ENCODE measurements around the gene WAS.
A peak's percentile ranks its signal among the peaks of the same experiment; 100 is the strongest.

The WAS gene

DNA sequence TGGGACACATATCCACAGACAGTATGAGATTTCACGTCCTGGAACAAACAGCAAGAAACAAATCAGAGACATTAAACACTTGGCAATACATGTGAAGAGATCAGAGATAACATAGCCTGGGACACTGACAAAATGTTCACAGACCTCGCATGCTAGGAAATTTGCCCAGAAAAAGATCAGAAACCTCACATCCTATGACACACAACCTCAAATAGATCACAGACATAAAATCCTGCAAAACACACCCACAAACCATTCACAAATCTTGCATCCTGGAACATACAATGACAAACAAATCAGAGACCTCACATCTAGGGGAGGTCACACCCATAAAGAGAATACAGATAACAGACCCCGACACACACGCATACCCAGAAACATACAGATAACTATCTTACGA, 31.0 kb downstream of the WAS start:
- no peak for DNase-seq

DNA sequence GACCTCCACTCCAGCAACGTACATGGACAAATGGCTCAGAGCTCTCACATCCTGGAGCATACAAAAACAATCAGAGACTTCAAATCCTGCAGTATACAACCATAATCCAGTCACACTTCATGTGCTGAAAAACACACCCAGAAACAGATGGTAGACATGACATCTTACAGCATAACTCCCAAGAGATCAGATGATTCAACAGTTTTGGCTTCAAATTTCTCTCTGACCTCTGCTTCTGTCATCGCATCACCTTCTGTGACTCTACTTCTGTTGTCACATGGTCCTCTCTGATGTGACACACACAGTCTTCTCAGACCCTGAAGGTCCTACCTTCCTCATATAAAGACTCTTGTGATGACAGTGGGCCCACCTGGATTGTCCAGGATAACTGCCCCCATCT, 31.5 kb downstream of the WAS start:
- DNase-seq: no peak

DNA sequence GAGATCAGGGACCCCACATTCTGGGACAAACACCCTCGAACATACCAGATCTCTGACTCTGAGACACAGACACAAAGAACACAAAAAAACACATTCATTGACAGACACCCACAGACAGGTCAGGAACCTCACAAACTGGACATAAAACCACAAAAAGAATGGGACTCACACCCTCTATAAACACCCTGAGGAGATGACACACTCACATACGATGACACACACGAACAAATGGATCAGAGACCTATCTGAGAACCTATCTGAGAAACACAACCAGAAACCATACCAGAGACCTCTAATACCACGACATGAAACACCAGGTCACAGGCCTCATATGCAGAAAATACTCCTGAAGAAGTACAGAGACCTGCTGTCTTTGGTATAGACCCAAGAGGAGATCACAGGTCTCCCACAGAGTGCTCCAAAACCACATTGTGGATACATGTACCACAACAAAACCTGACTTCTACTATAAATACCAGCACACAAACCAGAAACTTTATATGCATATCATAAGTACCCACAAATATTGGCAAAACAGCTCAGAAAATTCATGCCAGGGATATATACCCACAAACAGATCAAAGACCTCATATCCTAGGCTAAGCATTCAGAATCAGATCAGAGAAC, 32.4 kb downstream of the WAS start:
- DNase-seq: no peak

DNA sequence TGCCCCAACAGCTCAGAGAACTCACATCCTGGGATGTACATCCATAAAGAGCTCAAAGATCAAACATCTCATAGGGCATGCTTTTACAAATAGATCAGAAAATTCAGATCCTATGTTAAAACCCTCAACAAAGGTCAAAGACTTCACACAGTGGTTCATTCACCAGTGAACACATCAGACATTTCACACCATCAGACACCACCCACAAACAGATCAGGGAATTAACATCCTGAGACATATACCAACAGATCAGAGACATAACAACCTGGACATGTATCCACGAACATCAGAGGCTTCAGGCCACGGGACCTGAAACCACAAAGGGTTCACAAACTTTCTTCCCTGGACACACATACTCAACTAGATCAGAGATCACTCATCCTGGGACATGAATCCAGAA, 36.4 kb downstream of the WAS start:
- no peak for DNase-seq

DNA sequence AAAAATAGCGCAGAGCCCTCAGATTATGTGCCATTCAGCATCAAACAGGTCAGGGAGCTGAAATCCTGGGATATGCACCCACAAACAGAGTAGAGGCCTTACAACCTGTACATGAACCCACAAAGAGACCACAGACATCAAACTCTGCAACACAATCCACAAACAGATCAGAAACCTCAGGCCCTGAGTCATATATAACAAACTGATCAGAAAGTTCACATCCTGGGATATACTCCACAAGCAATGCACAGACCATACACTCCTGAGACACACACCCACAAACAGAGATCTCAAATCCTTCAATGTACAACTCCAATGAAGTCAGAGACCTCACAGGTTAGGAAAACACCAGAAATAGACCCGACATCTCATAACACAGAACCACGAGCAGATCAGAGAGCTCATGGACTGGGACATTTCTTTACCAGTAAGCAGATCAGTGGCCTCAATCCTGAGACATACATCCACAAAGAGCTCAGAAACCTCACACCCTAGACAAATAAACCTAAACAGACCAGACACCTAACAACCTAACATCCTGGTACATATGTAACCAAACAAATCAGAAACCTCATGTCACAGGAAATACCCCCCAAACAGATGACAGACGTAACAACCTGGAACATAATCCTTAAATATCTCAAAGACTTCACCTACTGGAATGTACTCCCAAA, 37.1 kb downstream of the WAS start:
- DNase-seq: no peak

DNA sequence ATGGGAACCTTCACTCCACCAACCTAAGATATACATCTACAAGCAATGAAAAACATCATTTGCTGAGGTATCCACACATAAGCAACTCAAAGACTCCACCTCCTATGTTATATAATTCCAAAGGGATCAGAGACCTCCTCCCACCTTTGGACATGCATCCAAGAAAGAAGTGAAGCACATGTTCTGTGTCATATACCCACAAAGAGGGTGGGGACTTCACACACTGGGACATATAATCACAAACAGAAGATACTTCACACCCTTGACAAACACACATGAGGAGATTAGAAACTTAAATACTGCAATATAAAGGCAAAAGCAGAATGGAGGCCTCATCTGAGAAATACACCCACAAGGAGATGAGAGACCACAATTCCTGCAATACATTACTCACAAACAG, 38.3 kb downstream of the WAS start:
- DNase-seq: no peak

DNA sequence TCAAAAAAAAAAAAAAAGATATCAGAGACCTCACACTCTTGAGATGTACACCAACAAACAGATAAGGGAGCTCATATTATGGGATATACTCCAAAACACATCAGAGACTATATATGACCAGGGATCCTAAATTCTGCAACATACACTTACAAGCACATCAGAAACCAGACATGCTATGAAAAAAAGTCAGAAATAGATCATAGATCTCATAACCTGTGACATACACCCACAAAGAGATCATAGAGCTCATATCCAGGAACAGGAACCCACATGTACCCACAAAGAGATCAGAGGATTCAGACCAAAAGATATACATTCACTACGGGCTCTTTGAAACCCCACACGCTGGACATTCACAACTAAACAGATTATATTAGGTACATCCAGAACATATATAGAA, 43.0 kb downstream of the WAS start:
- DNase-seq: no peak

DNA sequence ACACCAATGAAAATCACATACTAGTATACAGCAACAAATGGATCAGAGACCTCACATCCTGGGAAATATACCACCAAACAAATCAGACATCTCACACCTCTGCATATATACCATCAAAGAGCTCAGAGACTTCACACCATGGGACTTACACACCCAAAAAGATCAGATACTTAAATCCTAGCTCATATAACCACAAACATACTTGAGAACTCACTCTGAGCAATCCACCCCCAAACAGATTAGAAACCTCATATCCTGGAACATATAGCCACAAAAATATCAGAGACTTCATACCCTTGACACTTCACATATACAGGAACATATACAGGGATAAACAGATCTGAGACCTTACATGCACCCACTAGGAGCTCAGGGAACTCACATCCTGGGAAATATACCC, 45.1 kb downstream of the WAS start:
- DNase-seq: no peak

DNA sequence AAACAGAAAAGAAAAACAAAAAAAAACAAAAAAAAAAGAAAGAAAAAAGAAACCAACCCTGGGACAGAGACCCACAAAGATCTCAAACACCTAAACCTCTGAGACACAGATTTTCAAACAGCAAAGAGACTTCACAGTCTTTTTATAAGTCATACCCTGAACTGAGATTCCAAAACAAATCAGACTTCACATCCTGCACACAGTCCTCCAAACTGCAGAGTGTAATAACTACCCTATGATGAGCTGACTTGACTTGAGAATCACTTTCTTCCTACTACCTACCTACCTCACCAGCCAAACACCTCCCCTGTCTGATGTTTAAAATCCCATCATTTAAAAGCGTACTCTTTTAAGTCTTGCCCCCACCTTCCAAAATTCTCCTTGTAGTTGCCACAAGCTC, 52.7 kb downstream of the WAS start:
- DNase-seq: no peak

DNA sequence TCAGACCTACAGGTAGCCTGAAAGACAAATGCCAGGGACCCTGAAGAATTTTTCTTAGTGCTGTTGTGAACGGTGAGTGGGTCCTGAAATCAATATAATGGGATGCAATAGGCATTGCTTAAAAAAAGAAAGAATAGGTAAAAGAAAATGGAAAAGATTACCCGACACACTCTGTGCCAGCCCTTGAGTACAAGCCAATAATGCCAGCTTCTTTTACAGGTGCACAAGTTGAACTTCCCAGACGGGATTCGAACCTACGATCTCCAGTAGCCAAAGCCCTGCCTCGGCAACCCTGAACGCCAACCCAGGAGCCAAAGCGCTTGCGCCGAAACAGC, 53.2 kb downstream of the WAS start:
- no peak for DNase-seq

DNA sequence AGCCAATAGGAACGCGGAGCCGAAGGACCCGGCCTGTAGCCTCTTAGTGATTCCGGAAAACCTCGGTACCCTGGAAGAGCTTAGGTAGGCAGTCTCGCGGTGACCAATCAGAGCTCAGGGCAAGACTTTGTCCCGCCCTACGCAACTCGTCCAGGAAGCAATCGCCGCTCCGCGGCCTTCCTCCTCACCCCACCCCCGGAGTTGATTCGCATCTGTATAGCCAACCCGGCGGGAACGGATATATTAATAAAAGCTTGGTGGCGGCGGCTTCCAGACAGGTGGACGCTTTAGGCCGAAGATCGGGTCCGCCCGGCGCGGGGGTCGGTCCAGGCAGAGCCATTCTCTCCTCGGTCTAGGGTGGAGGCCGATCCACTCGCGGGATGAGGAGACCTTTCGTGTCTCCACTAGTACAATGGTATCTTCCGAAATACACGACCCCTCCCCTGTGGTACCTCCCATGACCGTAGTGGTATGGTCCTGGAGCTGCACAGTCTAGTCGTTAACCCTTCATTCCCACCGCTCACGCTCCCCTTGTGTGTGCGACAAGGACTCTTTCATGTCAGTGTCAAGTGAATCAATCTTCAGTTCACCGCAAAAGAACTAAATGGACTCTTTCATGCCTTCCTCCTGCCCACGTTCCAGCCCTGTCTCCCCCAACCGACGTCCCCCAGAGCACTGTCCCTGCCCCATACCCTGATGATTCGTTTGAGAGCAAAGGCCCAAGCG, 53.8 kb downstream of the WAS start:
- peak; percentile 74 for DNase-seq

DNA sequence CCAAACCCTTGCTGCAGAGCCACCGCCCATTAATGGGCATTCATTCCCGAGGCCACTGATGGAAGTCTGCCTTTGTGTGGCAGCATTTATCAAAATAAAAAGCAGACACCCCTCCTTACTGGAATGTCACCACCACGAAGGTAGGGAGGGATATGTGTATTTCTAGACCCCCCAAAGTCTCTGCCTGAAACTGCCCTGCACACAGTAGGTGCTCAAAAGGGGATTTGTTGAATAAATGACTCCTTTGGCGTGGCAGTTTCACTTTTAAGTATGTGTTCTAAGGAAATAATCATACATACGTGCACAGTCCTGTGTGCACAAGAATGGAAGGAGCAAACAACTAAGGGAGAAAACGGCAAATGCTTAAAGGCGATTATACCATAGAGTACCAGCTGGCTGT, 54.3 kb downstream of the WAS start:
- no peak for DNase-seq
